ENCODE data around the gene PTMA.

The PTMA gene

DNA sequence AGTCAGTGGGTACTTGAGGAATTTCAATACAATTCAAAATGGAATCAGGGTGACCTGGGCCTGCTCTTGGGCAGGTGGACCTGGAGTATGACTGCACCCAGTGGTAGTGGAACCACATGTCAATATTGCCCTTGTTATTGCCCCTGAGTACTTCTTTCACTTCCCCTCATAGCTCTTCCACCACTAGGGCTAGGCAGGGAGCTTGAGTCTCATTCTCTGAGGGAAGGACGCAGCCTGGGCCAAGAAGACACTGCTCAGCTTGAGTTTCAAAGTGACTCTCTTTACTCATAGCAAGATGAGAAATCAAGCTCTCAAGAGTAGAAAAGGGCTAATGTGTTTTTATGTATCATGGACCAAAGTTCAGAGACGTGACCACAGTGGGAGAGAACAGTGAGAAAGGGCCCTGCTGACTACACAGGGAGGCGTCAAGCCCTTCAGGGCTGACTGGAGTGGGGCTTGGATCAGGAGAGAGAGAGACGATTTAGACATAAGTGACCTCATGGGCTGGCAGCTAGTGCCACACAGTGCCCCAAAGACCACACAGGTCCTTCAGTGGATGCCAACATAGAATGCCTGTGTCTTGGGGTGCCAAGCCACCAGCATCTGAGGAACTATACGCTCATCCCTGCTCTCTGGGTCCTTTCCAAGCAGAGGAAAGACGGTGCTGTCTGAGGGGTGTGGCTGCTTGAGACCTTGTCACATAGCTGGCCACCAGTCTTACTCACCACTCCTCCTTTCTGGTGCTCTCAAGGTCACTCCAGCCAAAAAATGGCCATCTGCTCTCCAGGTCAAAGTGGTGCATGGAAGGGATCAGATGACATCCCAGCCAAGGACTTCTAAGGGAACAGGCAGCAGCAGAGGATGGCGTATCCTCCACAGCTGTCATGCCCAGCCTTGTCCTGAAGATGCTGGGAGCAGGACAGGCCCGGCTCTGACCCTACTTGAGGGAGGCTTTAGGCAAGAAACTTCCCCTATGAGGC lies 13.0 kb downstream of the PTMA start:
- Histone ChIP-seq H3K36me3 (ENCODE audit: insufficient read depth, low read length) (no peaks in the 10 kb centered on the region), H3K9ac (ENCODE audit: insufficient read length) (no peak overlapping the region), H3K27ac (no peak overlapping the region), H3K9me3 (ENCODE audit: low read depth, low read length) (no peaks in the 10 kb centered on the region), H3K4me3 (no peak overlapping the region)
- TF ChIP-seq EZH2 (IDR thresholded peaks at IDR 0.05): no peak
- no peak for TF ChIP-seq POLR2AphosphoS5 (IDR thresholded peaks at IDR 0.05; ENCODE audit: borderline replicate concordance, low read depth, low read length)
- no peak for TF ChIP-seq FOXP2 (optimal IDR thresholded peaks at IDR 0.05; ENCODE audit: control extremely low read depth, extremely low read length, insufficient read depth)
- DNase-seq (ENCODE audit: low read depth, low spot score): no peak

DNA sequence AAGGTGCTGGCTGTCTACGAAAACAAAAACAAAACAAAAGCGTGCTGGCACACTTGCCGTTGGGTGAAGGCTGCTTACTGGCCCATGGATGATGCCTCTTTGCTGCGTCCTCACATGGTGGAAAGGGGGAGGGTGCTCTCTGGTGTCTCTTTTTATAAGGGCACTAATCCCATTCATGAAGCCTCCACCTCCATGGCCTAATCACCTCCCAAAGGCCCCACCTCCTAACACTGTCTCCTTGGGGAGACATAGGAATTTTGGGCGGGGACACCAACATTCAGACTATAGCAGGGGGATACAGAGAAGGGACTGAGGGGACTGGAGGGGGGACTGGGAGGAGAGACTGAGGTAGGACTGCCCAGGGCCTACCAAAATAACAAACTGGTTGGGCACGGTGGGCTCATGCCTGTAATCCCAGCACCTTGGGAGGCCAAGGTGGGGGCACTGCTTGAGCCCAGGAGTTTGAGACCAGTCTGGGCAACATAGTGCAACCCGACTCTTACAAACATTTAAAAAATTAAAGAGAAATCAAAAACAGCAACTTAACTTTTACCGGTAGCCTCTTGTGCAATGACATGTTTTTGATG lies 14.5 kb downstream of the PTMA start:
- no peak for TF ChIP-seq FOXP2 (optimal IDR thresholded peaks at IDR 0.05; ENCODE audit: control extremely low read depth, extremely low read length, insufficient read depth)
- TF ChIP-seq POLR2AphosphoS5 (IDR thresholded peaks at IDR 0.05; ENCODE audit: borderline replicate concordance, low read depth, low read length): no peak
- no peak overlapping the region for H3K4me3 ChIP-seq
- no peaks in the 10 kb centered on the region for H3K36me3 ChIP-seq (ENCODE audit: insufficient read depth, low read length)
- no peaks in the 10 kb centered on the region for H3K9me3 ChIP-seq (ENCODE audit: low read depth, low read length)
- no peak overlapping the region for H3K9ac ChIP-seq (ENCODE audit: insufficient read length)
- no peak overlapping the region for H3K27ac ChIP-seq
- DNase-seq (ENCODE audit: low read depth, low spot score): no peak

DNA sequence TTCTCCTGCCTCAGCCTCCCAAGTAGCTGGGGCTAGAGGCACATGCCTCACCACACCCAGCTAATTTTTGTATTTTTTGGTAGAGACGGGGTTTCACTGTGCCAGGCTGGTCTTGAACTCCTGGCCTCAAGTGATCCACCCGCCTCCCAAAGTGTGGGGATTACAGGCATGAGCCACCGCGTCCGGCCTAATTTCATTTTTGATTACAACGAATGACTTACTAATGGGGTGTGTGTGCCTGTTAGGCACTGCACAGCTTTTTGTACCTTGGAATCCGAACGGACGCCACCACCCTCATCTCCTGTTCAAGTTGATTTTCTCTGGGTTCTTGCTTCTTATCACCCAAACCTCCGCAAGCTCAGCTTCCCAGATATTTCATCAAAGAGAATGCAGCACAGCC lies 17.2 kb downstream of the PTMA start:
- Histone ChIP-seq H3K36me3 (ENCODE audit: insufficient read depth, low read length) (no peaks in the 10 kb centered on the region), H3K4me3 (no peak overlapping the region), H3K27ac (no peak overlapping the region), H3K9ac (ENCODE audit: insufficient read length) (no peak overlapping the region), H3K9me3 (ENCODE audit: low read depth, low read length) (no peaks in the 10 kb centered on the region)
- TF ChIP-seq POLR2AphosphoS5 (IDR thresholded peaks at IDR 0.05; ENCODE audit: borderline replicate concordance, low read depth, low read length): no peak
- no peak for TF ChIP-seq EZH2 (IDR thresholded peaks at IDR 0.05)
- no peak for TF ChIP-seq FOXP2 (optimal IDR thresholded peaks at IDR 0.05; ENCODE audit: control extremely low read depth, extremely low read length, insufficient read depth)
- no peak for DNase-seq (ENCODE audit: low read depth, low spot score)

DNA sequence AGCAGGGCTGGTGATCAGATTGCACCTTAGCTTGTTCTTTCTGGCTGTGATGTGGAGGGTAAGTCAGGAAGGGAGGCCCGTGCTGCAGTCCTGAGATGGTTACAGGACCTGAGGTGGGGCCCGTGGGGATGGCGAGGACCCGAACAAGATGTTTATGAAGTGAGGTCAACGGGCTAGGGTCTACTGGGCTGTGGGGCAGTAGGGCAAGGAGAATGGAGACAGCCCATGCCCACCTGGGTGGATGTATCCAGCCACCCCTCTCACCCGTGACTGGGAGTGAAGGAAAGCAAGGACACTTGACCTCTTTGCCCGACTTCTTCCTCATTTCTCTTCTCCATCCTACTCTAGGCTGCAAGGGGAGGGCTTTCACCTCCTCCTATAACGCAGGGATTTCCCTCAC lies 18.0 kb downstream of the PTMA start:
- Histone ChIP-seq H3K9ac (ENCODE audit: insufficient read length) (no peak overlapping the region), H3K4me3 (no peak overlapping the region), H3K9me3 (ENCODE audit: low read depth, low read length) (no peaks in the 10 kb centered on the region), H3K27ac (no peak overlapping the region), H3K36me3 (ENCODE audit: insufficient read depth, low read length) (no peaks in the 10 kb centered on the region)
- TF ChIP-seq FOXP2 (optimal IDR thresholded peaks at IDR 0.05; ENCODE audit: control extremely low read depth, extremely low read length, insufficient read depth): no peak
- TF ChIP-seq POLR2AphosphoS5 (IDR thresholded peaks at IDR 0.05; ENCODE audit: borderline replicate concordance, low read depth, low read length): no peak
- no peak for DNase-seq (ENCODE audit: low read depth, low spot score)

DNA sequence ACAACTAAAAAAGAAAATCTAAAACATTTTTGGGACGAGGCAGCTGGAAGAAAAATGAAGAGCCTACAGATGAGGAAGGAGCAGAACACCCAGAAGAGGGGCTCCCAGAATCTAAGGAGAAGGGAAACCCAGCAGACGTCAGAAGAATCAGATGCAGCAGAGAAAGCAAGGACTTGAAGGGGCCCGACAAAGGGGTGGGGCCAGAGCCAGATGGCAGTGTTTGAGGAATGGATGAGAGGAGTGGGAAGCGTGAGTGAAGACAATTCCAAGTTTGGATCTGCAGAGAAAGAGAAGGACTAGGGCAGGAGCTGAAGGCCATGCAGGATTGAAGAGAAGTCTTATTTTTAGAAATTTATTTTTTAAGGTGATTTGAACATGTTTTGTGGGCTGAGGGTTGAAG lies 19.3 kb downstream of the PTMA start:
- TF ChIP-seq FOXP2 (optimal IDR thresholded peaks at IDR 0.05; ENCODE audit: control extremely low read depth, extremely low read length, insufficient read depth) (no peak), POLR2AphosphoS5 (IDR thresholded peaks at IDR 0.05; ENCODE audit: borderline replicate concordance, low read depth, low read length) (no peak), EZH2 (IDR thresholded peaks at IDR 0.05) (no peak)
- H3K27ac ChIP-seq: no peak overlapping the region
- no peaks in the 10 kb centered on the region for H3K9me3 ChIP-seq (ENCODE audit: low read depth, low read length)
- DNase-seq (ENCODE audit: low read depth, low spot score): no peak
- H3K9ac ChIP-seq (ENCODE audit: insufficient read length): no peak overlapping the region
- H3K36me3 ChIP-seq (ENCODE audit: insufficient read depth, low read length): no peaks in the 10 kb centered on the region
- H3K4me3 ChIP-seq: no peak overlapping the region

DNA sequence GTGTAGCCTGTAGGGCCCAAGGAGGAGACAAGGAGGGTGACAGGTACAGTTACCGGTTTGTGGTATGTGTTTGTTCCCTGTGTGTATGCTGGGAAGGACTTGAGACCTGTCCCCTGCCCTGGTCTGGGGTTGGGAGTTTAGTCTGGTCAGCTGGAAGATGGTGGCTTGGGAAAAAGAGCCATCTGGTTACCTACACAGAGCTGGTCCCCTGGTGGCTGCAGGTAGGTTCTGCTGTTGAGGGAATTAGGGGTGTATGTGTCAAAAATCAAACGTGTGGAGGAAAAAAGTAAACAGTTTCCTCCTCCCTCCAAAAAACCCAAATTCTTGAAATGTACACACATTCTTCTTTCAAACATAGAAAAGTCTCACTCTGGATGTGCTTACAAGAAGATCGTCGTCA lies 24.3 kb downstream of the PTMA start:
- Histone ChIP-seq H3K4me3 (no peak overlapping the region), H3K27ac (no peak overlapping the region), H3K9ac (ENCODE audit: insufficient read length) (no peak overlapping the region), H3K9me3 (ENCODE audit: low read depth, low read length) (no peaks in the 10 kb centered on the region), H3K36me3 (ENCODE audit: insufficient read depth, low read length) (no peaks in the 10 kb centered on the region)
- DNase-seq (ENCODE audit: low read depth, low spot score): no peak
- TF ChIP-seq POLR2AphosphoS5 (IDR thresholded peaks at IDR 0.05; ENCODE audit: borderline replicate concordance, low read depth, low read length): no peak
- no peak for TF ChIP-seq FOXP2 (optimal IDR thresholded peaks at IDR 0.05; ENCODE audit: control extremely low read depth, extremely low read length, insufficient read depth)
- TF ChIP-seq EZH2 (IDR thresholded peaks at IDR 0.05): no peak

DNA sequence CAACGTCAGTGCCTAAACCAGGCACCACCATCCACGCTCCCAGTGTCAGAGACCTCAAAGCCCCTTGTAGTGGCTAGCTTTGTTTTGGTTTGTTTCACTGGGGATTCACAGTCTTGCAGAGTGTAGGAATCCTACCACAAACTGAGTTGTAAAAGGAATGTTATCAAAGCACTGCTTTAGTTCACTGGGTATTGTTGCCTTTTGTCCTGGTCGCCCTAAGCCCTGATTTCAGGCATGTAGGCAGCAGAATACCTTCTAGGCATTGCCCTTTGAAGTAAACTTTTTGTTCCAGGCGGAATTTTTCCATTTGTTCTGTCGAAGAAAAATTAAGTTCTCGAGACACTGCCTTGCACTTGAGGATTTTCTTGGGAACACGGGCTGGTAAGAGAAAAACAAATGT lies 29.4 kb downstream of the PTMA start:
- Histone ChIP-seq H3K9me3 (ENCODE audit: low read depth, low read length) (no peaks in the 10 kb centered on the region), H3K27ac (no peak overlapping the region), H3K9ac (ENCODE audit: insufficient read length) (no peak overlapping the region), H3K36me3 (ENCODE audit: insufficient read depth, low read length) (no peaks in the 10 kb centered on the region), H3K4me3 (no peak overlapping the region)
- TF ChIP-seq FOXP2 (optimal IDR thresholded peaks at IDR 0.05; ENCODE audit: control extremely low read depth, extremely low read length, insufficient read depth): no peak
- DNase-seq (ENCODE audit: low read depth, low spot score): no peak

DNA sequence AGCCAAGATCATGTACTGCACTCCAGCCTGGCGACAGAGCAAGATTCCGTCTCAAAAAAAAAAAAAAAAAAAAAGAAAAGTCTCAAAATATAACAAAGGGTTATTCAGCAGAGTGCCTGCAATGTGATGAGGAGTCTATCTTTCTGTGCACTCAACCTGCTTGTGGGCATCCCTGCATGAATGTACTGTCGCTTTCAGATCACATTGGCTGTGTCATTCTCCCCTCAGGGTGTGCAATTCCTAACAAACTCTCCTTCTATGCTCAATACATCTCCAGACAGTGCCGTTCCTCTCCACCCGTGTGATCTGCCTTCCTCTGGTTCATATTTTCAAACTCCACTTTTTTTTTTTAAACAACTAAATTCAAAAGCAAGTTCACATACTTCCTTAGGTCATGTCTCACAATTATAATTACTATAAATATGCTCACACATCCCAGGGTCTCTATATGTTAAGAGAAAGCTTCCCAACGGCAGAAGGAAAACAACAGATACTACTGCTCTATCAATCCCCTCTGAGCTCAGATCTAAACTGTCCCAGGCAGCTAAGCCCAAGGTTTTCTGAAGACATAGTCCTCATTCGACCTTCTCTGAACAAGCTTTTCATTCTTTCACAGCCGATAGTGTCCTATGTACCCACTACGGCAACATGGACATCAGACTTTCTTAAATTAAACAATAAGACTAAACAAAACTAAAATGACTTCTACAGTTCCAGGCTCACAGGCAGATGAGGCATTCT lies 35.2 kb downstream of the PTMA start:
- Histone ChIP-seq H3K36me3 (ENCODE audit: insufficient read depth, low read length) (no peaks in the 10 kb centered on the region), H3K4me3 (no peak overlapping the region), H3K9ac (ENCODE audit: insufficient read length) (no peak overlapping the region), H3K27ac (no peak overlapping the region), H3K9me3 (ENCODE audit: low read depth, low read length) (no peaks in the 10 kb centered on the region)
- TF ChIP-seq POLR2AphosphoS5 (IDR thresholded peaks at IDR 0.05; ENCODE audit: borderline replicate concordance, low read depth, low read length) (no peak), FOXP2 (optimal IDR thresholded peaks at IDR 0.05; ENCODE audit: control extremely low read depth, extremely low read length, insufficient read depth) (no peak), EZH2 (IDR thresholded peaks at IDR 0.05) (no peak)
- DNase-seq (ENCODE audit: low read depth, low spot score): no peak
